Myocyte (in vitro differentiated cells): ENCODE data around the gene ZNF646. TPM values are rescaled to one million over a fixed set of nuclear protein-coding genes. Genes with fewer than 3 reads are reported as not detected.

ENCODE experiments used
- DNase-seq: peaks from one replicate; pipeline ENCODE4 v3.0.0-alpha.2; 2012; ENCODE audit warnings: low read depth
- total RNA-seq: library from RNA; depleted of rRNA; stranded (reverse); fragments of >200 nt; gene quantifications from 2 replicates; pipeline ENCODE4 v1.2.3, GENCODE V29; 2014

The ZNF646 gene
- total RNA-seq, 1 donor from 2014 or later = 17.6 TPM

DNA sequence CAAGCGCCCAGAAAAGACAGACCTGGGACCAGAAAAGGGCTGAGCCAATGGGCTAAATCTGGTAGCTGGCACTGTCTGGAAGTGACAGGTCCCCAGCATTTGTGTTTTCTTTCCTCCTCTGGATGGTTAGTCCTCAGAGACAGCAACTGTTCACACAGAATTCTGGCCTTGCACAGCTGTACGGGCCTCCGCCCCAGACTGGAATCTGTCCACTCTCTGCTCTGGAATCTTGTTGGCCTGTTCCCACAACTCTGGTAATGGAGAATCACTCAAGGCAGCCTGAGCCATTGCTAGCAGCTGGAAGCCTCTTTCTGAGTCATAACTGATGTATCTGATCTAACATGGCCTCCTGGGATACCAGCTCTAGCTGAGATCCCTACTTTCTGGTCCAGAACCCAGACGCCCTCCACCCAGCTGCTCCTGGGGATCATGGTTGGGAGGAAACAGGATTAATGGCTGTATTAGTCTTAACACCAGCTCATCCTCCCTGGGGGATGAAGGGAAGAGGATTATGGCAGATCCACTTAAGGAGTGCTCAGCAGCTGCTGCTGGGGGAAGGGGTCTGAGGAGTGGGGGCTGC lies 9.2 kb upstream of the ZNF646 start:
- peak; percentile 100 for DNase-seq

DNA sequence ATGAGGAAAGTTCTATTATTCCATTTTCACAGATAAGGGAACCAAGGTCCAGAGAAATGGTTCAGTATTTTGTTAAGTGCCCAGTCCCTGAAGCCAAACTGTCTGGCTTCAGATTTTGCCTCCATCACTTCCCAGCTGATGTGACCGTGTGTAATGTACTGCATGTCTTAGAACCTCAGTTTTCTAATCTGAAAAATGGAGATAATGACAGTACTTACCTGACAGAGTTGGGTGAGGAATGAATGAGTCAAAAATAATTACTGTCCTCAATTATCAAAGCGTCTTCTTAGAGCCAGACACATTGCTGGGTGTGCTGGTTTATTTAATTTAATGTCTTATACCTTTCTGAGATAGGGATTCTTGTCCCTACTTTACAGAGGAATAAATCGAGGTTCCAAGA lies 6.9 kb upstream of the ZNF646 start:
- DNase-seq = no peak

DNA sequence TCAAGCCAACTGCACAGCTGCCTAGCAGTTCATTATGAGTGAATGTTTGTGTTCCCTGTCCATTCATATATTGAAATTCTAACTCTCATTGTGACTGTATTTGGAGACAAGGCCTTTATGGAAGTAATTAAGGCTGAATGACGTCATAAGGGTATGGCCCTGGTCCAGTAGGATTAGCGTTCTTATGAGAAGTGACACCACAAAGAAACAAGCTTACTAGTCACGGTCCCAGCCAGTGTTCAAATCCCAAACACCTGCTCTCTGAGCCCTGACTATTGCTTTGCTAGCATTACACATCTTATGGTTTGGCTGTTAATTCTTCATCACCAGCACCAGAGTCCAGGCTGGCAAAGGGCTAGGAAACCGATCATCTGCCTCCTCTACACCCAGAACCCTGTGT lies 2.4 kb upstream of the ZNF646 start:
- peak; percentile 98 for DNase-seq

DNA sequence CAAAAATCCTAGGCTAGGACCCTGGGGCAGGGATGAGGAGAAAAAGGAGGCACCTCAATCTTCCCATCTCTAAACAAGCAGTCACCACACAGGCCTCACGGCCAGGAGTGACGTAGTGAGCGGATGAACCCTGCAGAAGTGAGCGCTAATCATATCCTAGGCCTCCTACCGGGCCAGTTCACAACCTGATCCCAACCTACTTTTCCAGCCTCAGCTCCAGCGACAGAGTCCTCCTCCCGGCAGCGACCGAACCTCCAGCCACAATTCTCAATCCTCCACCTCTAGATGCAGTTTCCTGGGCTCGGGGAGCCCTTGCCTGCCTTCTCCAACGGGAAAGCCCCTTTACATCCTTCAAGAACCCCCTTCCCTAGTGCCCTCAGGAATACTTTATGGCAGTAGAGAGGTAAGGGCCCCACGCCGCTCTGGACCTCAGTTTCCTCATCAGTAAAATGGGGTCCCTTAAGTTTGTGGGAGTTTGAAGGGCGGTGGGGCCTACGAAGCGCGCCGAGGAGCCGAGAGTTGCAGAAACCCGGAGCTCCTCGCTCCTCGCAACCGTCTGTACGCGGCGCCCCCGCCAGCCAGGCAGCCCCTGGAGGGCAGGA lies 1.6 kb upstream of the ZNF646 start:
- DNase-seq = peak; percentile 66

DNA sequence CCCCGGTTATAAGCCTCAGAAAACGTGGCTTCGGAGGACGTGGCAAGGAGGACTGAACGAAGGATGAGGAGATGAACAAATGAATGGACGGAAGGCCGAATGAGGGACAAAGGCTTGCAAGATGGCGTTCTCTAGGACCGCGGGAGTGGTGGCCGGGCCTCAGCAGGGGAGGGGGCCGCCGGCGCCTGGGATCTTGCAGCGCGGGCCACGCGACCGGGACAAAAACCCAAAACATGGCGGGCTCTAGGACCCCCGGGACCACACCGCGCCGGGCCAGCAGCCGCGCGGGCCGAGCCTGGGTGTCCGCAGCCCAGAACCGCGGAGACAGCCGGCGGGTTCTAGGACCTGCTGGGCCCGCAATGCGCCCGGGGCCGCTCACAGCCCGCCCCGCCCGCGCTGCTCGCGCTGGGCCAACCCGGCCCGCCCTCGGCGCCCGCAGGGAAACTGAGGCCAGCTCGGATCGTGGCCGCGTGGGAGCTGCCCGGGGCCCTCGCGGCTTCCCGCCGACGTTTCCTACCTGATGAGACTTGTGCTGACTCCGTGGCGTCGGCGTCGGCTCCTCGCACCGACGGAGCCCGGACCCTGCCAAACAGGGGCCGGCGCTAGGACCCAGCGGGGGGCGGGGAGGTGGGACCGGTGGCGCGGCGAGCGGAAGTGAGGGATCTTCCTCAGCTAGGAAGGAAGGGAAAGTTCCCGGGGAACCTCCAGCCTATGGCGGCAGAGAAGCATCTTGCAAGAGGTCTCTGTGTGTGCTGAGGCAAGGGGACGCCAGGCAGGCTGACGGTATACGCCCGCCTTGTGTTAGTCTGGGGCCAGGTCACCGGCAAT lies 866 bp upstream of the ZNF646 start:
- DNase-seq = peak; percentile 93

DNA sequence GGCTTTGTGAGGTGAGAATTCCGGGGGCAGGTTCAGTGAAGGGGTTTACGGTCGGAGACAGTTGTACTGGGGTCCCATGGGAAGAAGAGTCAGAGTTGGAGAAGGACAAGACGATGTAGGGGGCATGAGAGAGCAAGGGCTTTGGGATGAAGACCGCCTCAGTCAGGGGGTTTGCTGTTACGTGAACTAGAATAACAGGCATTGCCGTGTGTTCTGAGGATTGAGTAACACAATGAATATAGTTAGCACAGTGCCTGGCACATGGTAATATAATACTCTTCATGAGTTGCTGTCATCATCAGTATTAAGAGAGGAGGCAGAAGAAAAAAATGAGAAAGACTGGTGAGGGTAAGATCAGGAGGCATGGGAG lies 577 bp downstream of the ZNF646 start:
- no peak for DNase-seq

DNA sequence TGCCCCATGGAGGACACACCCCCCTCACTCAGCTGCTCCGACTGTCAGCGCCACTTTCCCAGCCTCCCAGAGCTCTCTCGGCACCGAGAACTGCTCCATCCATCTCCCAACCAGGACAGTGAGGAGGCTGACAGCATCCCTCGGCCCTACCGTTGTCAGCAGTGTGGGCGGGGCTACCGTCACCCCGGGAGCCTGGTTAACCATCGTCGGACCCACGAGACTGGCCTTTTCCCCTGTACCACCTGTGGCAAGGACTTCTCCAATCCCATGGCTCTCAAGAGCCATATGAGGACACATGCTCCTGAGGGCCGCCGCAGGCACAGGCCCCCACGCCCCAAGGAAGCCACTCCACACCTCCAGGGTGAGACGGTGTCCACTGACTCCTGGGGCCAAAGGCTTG lies 2.1 kb downstream of the ZNF646 start:
- no peak for DNase-seq

DNA sequence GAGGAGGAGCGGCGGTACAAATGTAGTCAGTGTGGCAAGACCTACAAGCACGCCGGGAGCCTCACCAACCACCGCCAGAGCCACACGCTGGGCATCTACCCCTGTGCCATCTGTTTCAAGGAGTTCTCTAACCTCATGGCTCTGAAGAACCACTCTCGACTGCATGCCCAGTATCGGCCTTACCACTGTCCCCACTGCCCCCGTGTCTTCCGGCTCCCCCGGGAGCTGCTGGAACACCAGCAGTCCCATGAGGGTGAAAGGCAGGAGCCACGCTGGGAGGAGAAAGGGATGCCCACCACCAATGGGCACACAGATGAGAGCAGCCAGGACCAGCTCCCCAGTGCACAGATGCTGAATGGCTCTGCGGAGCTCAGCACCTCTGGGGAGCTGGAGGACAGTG lies 2.8 kb downstream of the ZNF646 start:
- no peak for DNase-seq

DNA sequence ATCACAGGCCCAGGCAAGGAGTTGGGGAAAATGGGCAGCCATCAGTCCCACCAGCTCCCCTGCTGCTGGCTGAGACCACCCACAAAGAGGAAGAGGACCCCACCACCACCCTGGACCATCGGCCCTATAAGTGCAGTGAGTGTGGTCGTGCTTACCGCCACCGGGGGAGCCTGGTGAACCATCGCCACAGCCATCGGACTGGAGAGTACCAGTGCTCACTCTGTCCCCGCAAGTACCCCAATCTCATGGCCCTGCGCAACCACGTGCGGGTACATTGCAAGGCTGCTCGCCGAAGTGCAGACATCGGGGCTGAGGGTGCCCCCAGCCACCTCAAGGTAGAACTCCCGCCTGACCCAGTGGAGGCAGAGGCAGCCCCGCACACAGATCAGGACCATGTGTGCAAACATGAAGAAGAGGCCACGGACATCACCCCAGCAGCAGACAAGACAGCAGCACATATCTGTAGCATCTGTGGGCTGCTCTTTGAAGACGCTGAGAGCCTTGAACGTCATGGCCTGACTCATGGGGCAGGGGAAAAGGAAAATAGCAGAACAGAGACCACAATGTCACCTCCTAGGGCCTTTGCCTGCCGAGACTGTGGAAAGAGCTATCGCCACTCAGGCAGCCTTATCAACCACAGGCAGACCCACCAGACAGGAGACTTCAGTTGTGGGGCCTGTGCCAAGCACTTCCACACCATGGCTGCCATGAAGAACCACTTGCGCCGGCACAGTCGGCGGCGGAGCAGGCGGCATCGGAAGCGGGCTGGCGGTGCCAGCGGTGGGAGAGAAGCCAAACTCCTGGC lies 3.6 kb downstream of the ZNF646 start:
- no peak for DNase-seq

DNA sequence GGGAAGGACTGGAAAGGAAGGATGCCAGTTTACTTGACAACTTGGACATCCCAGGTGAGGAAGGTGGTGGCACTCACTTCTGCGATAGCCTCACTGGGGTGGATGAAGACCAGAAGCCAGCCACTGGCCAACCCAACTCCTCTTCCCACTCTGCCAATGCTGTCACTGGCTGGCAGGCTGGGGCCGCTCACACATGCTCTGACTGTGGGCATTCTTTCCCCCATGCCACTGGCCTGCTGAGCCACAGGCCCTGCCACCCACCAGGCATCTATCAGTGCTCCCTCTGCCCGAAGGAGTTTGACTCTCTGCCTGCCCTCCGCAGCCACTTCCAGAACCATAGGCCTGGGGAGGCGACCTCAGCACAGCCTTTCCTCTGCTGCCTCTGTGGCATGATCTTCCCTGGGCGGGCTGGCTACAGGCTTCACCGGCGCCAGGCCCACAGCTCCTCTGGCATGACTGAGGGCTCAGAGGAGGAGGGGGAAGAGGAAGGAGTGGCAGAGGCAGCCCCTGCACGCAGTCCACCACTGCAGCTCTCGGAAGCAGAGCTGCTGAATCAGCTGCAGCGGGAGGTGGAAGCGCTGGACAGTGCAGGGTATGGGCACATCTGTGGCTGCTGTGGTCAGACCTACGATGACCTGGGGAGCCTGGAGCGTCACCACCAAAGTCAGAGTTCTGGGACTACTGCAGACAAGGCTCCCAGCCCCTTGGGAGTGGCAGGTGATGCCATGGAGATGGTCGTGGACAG lies 4.5 kb downstream of the ZNF646 start:
- DNase-seq = no peak

DNA sequence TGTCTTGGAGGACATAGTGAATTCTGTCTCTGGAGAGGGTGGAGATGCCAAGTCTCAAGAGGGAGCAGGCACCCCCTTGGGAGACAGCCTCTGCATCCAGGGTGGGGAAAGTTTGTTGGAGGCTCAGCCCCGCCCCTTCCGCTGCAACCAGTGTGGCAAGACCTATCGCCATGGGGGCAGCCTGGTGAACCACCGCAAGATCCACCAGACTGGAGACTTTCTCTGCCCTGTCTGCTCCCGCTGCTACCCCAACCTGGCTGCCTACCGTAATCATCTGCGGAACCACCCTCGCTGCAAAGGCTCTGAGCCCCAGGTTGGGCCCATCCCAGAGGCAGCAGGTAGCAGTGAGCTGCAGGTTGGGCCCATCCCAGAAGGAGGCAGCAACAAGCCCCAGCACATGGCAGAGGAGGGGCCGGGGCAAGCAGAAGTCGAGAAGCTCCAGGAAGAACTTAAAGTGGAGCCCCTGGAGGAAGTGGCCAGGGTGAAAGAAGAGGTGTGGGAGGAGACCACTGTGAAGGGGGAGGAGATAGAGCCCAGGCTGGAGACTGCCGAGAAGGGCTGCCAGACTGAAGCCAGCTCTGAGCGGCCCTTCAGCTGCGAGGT lies 5.2 kb downstream of the ZNF646 start:
- DNase-seq = no peak

DNA sequence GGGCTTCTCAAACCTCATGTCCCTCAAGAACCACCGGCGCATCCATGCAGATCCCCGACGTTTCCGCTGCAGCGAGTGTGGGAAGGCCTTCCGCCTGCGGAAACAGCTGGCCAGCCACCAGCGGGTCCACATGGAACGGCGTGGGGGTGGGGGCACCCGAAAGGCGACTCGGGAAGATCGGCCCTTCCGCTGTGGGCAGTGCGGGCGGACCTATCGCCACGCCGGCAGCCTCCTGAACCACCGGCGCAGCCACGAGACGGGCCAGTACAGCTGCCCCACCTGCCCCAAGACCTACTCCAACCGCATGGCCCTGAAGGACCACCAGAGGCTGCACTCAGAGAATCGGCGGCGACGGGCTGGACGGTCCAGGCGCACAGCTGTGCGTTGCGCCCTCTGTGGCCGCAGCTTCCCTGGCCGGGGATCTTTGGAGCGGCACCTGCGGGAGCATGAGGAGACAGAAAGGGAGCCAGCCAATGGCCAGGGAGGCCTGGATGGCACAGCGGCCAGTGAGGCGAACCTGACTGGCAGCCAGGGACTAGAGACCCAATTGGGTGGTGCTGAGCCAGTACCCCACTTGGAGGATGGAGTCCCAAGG lies 5.9 kb downstream of the ZNF646 start:
- DNase-seq = no peak

DNA sequence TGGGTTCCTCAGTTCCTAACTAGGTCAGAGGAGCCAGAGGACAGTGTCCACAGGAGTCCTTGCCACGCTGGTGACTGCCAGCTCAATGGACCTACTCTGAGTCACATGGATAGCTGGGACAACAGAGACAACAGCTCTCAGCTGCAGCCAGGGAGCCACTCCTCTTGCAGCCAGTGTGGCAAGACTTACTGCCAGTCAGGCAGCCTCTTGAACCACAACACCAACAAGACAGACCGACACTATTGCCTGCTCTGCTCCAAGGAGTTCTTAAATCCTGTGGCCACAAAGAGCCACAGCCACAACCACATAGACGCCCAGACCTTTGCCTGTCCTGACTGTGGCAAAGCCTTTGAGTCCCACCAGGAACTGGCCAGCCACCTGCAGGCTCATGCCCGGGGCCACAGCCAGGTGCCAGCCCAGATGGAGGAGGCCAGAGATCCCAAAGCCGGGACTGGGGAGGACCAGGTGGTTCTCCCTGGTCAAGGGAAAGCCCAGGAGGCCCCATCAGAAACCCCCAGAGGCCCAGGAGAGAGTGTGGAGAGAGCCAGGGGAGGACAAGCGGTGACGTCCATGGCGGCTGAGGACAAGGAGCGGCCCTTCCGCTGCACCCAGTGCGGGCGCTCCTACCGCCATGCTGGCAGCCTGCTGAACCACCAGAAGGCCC lies 6.7 kb downstream of the ZNF646 start:
- peak; percentile 37 for DNase-seq

DNA sequence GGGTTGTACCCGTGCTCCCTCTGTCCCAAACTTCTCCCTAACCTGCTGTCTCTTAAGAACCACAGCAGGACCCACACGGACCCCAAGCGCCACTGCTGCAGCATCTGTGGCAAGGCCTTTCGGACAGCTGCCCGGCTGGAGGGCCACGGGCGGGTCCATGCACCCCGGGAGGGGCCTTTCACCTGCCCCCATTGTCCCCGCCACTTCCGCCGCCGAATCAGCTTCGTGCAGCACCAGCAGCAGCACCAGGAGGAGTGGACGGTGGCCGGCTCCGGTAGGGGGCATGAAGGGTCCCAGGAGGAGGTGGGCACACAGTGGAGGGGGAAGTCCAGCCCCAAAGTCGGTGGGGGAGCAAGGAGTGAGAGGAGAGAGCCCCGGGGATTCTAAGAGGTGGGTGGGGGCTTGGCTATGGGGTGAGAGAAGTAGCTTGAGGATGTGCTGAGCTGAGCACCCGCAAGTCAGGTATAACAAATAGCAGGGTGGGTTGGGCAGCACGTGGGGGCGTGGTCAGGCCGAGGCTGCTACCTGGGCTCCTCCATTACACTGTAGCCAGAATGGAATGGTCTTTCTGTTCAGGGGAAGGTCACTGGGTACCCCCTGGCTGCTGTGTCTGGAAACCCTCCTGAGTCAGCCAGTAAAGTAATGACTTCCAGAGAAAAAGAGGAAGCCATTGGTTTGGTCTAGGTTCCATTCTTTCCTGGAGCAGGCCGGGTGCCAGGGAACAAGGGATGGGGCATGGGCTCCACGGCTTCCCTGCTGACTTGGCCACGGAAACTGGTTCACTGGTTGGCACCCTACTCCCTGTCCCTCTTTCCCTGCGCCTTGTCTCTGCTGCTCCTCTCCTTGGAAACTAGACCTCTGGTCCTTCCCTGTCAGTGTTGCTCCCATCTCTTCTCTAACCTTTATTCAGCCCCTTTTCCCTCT lies 7.5 kb downstream of the ZNF646 start:
- DNase-seq = no peak

DNA sequence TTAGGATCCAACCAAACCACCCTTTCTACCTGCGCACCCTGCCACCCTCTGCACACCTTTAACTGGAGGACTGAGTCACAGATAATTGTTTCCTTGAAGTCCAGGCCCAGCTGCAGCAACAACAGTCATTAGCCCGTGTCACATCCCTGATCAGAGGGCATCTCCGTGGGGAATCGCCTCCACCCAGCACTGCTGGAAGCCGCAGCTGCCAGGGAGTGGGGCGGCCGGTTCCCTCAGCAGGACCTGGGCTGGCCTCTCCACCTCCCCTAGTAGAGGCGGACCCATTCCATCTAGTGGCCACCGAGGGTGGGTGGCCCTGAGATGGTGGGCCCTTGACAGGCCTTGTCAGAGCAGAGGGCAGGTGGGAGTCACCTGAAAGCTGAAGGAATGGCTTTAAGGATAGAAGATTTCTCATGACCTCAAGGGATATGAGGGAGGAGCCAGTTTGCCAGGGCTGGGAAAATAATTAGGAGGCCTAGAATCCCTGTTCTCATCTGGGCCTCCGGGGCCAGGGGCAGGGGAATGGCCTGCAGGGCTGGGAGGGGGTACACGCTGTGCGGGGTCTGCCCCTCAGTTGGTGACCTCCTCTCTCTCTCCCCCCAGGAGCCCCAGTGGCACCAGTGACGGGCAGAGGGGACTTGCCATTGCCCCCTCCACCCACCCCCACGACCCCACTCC lies 8.3 kb downstream of the ZNF646 start:
- no peak for DNase-seq

DNA sequence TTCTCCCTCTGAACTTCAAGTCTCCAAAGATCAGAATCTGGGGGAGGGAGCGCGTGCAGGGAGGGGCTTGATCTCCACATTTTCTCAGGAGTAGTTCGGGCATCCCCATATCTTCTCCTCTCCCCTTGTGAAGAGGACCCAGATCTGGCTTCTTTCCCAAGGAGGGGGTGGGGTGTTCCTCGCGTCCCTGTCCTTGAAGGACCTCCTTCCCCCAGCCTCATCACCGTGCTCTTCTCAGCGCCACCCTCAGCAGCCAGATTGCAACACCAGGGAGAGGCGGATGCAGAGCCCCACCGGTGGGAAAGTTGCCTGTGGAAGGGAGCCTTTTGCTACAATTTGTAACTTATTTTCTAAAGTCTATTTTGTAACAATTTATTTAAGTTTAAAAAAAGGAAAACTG lies 8.9 kb downstream of the ZNF646 start:
- DNase-seq = no peak

DNA sequence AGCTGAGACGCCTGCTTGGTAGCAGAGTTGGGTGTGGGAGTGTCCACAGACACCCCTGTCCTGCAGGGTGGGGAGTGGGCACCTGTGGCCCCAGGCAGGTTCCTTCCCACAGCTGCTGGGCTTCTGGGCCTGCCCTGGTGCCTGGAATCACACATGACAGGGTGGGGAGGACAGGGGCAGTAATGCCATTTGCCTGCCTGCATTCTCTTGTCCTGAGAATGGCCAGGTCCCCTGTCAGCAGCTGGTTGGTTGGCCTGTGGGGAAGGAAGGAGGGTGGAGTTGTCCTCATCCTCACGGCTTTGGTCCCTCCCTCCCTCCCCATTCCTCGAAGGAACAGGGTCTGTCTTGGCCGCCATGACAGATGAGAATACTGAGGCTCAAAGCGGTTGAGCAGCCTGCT lies 9.3 kb downstream of the ZNF646 start:
- no peak for DNase-seq

DNA sequence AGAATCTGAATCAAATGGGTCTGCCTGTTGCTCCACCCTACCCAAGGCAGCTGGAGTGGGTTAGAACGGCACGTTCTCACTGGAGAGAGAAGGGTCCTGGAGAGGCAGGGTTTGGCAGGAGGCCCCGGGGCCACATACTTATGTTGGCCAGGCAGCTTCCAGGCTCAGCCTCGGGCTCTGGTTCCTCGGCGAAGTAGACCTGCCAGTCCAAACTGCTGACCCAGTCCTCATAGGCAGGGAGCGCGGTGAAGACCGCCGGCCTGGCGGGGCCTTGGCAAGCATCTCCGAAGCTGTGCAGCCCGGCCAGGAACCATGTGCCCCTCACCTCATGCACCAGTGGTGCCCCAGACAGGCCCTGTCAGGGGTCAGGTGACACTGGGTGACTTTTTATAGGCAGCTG lies 9.8 kb downstream of the ZNF646 start:
- no peak for DNase-seq
